OCI-M2 (cell line): Measurements from ENCODE around the gene CRYGN.

Experiments
- DNase-seq: peaks from one replicate; lab custom pipeline; 2025; ENCODE audit not compliant: unreplicated experiment; lab: John Stamatoyannopoulos, UW

CRYGN gene

DNA sequence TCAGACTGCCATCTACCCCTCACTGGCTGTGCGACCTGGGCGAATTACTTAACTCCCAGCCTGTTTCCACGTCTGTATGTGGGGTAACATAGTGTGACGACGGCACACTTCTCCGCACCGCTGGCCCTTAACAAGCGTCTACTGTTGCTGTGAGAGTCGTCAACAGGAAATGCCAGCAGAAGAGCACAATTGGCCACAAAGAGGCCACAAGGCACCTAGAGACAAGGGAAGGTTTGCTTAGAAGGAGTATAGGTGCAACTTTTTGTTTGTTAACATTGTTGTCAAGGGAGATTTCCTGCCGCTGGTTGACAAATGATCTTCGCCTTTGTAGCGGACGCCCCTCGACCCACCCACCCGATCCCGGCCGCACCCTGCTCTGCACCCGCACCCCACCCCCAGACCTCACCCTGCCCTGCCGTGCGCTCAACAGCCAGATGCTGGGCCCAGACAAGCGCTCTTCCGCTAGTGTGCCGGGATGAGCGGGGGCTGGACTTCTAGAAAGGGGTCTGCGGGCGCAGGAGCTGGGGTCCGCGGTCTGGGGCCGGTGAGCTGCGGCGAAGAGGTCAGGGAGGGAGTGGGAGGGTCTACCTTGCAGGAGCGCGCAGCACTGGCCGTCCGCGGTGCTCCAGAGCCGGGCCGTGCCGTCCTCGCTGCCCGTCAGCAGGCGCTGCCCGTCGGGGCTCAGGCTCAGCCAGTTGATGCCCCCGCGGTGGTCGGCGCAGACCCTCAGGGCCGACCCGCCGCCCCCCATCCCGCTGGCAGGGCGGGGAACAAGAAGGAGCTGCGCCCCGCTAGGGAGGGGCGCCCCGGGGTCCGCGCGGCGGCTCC is 30.9 kb downstream of the CRYGN start:
- no peak for DNase-seq

DNA sequence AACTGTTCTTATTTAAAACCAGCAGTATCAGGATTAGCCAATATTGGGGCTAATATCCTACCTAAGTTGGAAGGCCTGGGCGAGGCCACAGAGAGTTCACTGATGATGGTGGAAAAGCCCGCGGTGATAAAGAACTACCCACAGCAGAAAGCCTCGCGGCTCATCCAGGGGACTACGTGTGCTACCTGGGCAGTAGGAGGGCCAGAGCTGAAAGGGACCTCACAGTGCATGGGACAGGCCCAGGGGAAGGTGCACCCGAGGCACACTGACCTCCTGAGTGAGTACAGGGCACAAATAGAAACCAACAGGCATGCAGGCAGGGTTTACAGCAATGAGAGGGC is 31.5 kb downstream of the CRYGN start:
- no peak for DNase-seq

DNA sequence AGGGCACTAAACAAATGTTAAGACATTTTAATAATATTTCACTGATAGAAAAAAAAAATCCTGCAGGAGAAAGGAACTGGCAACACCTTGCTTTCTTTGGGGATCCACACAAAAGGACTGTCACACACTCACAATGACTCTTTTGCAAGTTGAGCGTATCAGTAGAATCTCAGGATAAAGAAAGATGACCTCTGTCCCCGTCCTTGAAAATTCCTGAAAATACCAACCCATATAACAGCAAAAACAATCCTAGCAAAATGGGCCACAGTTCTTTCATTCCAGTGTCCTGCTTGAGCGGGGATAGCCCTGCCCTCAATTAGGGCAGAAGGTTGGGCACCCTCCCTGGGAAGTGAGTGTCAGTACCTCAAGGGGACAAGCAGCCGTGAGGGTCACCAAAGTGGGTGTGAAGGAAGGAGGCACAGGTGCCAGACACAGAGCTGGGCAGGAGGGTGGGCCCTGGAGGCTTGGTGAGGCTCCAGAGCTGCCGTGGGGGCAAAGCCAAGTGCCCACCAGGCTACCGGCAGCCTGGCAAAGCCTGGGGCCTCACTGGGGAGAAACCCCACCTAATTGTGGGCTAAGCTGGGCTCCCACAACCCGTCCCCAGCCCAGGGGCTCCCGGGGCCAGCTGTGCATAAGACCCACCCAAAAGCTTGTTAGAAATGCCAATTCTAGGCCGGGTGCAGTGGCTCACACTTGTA is 32.9 kb downstream of the CRYGN start:
- no peak for DNase-seq

DNA sequence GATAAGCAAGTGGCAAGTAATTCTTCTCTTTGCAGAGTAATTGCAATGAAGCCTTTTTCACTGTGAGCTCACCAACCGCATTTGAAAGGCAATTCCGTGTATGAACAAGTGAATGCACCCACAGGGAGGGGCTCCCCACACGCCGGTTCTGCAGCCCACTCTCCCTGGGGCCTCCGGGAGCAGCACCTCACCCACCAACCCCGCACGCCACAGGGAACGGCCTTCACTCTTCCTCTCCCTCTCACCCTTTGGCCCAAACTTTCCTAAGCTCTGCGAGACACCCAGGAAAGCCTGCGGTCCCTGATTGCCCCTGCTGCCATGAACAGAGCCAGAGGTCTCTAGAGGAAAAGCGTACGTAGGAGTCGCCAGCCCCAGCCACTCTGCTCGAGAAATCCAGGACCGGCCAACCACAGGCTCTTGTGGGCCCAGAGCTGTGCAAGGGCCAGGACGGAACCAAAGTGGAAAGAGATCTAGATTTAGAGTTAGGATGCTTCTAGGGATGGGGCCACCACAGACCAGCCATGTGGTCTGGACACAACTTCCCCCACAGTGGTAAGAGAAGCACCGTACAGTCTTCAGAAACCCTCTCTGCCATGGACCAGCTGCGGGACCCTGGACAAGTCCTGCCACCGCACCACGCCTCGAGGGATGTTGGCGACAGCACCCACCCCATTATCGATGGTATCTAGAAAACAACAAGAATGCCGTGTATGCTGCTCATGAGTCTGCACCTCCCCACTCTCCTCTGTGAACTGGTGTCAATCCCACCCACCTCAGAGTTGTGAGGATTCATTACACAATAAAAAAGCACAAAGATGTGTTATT is 33.7 kb downstream of the CRYGN start:
- no peak for DNase-seq

DNA sequence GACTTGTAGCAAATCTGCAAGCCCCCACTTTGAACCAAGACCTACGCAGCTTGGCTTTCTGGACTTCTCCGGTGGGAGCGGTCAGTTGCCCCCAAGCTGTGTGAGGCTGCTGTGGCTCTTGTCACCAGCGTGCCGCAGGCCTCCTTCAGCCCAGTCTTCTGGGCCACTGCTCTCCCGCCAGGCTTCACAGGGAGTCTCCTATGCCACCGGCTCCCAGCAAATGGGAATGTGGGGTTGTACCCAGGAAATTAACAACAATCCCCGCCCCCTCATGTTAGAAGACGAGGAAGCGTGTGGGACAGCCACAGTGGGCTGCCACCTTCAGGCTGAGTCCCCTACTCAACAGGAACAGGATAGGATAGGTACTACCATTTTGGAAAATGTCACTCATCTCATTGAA is 34.4 kb downstream of the CRYGN start:
- DNase-seq, result no peak

DNA sequence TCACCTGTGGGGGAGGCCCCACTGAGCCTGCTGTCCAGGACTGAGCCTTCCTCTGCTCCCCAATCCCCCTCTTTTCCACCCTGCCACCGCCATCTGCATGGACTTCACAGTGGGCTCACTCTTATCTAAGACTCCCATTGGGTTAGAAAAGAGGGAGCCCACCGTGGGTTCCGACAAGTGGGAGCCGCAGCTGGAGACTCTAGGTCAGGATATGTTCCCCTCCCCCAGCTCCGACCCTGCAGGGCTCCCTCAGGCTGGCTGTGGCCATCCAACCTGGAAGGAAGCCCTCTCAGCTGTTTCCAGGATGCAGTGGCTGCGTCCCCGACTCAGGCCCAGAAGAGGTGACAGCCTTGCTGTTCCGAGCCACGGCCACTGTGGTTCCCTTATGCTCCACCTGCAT is 34.9 kb downstream of the CRYGN start:
- no peak for DNase-seq

DNA sequence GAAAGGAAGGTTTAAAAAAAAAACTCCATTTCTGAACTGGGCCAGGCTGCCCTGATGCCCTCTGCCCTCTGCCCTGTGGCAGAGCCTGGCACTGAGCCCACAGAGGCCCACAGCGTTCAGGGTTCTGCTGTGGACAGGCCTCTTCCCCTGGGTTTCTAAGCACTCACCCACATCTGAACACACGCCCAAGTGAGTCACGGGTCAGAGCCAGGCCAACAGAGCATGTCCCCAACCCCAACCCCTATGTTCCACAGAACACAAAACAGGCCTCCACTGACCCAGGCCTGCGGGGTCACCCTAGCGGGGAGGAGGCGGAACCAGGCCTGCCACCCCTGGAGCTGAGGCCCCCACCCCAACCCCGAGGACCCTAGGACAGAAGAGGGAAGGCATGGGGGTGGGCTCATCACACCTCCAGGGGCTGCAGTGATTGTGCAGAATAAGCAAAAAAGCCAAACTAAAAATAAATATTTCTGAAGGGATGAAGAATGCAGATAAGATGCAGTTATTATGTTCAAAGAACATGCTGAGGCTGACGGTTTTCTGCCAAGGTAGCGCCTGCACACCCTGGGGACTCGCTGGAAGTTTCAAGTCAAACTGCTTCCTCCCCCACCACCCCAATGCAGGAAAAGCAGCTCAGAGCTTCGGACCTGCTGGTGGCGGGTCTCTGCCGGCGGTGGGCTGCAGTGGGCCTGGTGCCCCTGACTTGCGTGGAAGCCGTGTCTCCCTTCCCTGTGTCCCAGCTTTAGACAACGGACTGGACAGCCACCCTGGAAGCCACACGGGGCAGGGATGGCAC is 35.5 kb downstream of the CRYGN start:
- DNase-seq, result no peak

DNA sequence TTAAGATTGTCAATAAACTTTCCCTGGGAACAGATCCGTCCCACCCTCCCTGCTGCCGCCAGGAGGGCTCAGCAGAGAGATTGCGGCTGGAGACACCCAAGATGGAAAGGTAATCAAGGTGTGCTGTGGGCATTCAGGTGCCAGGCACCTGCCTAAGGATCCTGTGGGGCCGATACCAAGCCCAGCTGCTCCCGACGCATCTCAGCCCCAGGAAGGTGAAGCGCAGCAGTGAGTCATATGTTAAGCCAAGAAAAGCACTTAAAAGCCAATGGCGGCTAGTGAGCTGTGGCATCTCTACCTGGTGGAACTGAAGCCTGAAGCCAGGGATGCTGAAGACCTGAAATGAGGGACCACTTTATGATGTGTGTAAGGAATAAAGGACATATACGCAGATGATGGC is 36.2 kb downstream of the CRYGN start:
- DNase-seq, result no peak

DNA sequence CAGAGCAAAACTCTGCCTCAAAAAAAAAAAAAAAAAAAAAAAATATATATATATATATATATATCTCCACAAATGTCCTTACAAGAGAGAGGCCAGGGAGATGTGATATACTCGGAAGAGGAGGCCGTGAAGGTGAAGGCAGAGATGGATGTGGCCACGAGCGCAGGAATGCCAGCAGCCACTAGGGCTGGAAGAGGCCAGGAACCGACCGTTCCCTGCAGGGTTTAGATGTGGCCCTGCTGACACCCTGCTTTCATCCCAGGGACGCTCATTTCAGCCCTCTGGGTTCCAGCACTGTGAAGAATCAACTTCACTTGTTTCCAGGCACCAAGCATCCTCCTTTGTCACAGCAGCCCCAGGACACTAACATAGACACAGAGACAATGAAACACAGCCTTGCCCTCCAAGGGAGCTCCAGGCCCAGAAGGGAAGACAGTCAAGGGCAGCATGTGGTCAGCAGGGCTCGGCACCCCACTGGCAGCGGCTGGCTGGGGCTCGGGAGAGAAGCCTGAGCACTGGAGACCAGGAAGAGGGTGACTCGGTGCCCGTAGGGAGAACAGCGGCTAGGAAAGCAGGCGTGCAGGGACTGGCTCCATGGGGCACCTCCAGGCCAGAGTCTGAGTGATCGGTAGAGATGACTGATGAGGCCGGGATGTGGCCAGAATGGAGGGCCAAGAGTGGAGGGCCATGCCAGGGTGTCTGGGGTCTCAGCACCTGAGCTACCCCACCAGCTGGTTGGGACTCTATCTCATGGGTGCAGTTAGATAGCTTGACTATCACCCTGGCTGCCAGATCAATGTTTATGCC is 37.7 kb downstream of the CRYGN start:
- no peak for DNase-seq

DNA sequence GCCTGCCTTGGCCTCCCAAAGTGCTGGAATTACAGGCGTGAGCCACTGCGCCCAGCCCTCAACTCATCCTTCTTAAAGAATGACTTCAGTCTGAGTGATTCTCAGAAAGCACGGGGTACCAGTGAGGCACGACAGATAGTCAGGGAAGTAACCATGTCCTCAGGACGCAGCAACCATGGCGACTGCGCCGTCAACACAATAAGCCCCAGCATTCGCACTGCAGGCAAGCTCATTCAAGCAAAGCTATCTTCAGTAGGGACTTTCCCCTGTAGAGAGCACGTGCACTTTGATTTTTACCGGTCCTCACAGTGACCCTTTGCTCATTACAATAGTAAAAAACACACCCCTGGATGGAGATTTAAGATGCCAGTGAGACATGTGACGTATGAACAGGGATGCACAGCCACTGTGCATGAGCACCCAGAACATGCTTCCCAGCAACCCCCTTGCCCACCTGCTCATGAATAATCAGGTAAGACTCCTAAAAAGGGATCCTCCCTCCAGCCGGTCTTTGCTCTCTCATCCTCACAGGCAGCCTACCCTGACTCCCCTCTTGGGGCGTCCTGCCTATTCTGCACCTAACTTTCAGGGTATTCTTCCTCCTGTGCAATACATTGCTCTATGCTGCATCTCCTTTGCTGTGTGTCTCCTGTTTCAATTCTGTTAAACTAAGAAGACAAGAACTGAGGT is 39.2 kb downstream of the CRYGN start:
- no peak for DNase-seq

DNA sequence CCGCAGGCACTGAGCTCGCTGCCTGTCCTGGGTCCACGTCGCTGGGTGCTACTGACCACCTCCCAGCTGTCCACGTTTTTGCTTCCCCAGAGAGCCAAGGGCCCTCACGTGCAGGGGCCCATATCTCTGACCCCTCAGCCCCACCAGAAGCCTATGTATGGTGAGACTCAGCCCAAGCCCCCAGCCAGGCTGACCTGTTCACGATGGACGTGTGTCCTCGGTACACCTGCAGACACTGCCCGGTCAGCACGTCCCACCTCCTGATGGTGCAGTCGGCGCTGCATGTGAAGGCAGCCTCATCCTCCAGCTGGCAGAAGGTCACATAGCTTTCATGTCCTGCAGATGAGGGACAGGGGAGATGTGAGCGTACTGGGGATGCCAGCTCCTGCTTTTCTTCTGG is 40.0 kb downstream of the CRYGN start:
- DNase-seq, result no peak

DNA sequence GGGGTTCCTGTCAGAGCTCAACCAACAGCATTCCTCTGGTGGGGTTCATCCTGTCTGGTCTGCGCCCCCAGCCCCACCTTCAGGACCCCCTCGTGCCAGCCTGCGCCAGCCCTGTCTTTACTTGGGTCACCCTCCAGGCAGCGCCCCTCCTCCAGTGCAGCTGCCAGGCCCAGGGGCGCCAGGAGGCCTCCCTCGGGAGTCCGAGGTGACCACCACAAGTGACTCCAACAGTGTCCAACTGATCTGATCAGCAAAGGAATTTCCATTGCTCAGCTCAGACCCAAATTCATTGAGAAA is 40.7 kb downstream of the CRYGN start:
- no peak for DNase-seq

DNA sequence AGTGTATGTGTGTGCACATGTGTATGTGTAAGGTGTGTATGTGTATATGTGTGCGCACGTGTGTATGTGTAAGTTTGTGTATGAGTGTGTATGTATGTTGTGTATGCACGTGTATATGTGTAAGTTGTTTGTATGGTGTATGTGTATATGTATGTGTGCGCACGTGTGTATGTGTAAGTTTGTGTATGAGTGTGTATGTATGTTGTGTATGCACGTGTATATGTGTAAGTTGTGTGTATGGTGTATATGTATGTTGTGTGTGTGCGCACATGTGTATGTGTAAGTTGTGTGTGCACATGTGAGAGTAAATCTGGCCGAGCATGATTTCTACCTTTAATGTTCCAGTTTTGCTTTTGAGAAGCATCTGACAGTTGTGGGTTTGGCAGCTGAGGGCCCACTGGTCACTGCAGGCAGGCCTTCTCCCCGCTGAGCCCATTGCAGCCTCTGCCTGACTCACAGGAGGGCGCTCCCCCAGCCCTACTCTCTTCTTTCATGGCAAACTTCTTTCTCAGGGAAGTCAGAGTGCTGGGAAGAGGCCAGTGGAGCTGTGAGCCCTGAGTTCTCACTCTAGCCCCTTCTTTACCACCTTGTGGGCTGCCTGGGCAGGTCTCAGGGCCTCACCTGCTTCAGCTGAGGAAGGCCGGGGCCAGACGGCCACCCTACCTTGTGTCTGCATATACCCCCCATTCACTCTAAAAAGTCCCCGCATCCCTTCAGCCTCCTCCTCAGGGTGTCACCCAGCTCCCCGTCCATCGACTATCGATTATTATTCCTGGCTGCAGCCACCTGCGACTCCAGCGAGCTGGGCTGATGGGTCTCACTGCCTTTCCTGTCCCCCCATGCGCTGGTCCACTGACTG is 41.3 kb downstream of the CRYGN start:
- no peak for DNase-seq

DNA sequence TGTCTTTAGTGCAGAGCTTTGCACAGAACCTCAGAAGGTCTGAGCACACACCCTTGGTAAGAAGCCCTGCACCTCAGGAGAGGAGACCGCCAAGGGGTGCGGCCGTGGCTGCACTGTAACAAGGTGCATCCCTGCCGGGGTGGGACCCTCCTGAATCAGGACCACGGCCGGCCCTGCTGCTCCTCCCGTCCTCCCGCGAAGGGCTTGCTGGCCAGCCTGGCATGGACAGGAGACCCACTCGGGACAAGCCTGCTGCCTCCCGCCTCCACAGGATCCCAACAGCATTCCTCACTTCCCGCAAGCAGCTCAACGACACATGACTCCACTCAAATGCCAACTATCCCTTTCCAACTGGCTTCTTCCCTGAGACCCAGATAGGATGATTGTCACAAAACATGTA is 42.9 kb downstream of the CRYGN start:
- DNase-seq, result no peak

DNA sequence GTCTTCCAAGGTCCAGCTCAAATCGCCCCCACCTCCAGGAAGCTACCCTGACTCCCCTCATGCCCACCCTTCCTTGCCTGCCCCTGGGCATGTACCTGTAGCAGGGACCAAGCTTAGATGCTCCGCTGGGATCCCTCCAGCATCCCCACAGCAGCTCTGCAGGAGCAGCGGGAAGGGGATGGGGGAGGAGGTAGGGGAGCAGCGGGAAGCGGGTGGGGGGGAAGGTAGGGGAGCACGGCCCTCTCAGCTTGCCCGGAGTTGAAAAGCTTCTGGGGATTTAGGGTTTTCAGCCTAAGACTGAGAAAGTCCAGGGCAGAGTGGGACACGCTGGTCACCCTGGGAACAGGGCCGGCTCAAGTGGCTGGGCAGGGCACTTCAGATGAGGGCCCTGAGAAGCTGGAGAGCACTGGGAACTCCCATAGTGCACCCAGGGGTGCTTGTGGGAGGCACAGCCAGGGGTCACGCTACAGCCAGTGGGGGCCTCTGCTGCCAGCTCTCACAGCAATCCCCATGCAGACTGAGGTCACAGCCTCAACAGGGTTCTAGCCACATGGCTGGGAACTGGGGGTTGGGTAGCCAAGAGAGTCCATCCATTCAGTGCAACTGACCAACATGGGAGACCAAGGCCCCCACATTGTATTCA is 43.5 kb downstream of the CRYGN start:
- no peak for DNase-seq

DNA sequence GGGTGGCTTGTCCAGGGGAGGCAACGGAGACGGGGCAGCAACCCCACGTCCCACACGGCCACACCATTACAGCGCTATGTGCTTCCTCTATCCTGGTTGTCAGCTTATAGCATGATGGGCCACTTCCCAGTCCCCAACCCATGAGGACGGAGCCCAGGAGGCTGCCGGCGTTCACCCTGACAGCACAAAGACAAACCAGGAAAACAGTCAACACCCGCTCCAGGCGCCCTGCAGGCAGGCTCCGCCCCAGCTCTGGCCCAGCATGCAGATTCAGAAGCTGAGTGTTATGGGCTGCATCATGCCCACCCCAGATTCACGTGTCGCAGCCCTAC is 44.9 kb downstream of the CRYGN start:
- DNase-seq, result no peak

DNA sequence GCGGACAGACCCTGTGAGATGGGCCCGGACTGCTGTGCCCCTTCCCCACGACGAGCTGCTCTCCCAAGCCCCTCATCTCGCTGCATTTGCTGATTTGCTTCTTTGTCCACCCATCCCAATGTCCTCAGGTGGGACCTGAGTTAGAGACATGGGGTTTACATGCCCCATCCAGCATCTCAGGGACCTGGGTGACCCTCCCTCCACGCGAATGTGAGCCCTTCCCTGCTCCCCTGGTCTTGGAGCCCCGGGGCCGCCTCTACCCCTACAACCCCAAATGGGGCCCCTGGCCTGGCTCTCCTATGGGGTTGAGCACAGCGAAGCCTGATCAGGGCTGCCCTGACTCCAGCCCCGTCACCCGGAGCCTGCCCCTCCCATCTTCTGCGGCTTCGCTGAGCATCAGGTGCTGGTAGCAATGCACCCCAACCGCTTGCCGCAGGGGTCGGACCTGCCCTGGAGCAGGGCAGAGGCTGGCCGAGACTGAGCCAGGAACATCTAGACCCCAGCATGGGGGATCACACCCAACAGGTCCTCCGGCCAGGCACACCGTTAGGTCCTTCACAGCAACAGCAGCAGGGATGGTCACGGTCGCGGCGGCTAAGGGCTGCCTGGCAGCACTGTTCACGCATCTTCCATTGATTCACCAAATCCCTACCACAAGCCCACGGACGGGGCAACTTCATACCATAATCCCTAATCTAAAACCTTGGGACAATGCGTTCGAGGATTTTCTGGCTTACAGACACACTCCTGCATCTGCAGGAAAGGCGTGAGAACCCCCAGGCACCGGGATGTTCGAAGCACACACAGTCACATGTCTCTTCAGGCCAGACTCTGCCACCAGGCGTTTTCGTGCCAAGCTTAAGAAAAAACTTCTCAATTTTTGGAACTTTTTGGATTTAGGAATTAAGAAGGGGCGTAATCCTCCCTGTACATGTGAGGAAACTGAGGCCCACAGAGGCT is 45.6 kb downstream of the CRYGN start:
- no peak for DNase-seq
